SK-N-SH treated with all-trans-retinoic acid at 6 μM for 48 hours (cell line): ENCODE results near the gene PYCR2.

ENCODE experiments used
- ATAC-seq: fragments of 200-7000 bp; cut with Tn5 transposase; 3 replicates; pipeline ENCODE4 v1.9.1; 2020; ENCODE audit warnings: mild to moderate bottlenecking, moderate library complexity
- ARNTL ChIP-seq: fragments of 450-650 bp; formaldehyde crosslinking; IDR thresholded peaks from 2 replicates; pipeline ENCODE4 v1.5.0; 2020; ENCODE audit warnings: low read depth, mild to moderate bottlenecking, moderate library complexity, borderline replicate concordance
- BACH2 ChIP-seq: fragments of 250-450 bp; sonication (Bioruptor Pico); IDR thresholded peaks from 2 replicates; pipeline ENCODE4 v1.9.0; 2021; ENCODE audit warnings: mild to moderate bottlenecking, borderline replicate concordance
- CREB5 ChIP-seq: fragments of 250-450 bp; sonication (Bioruptor Pico); IDR thresholded peaks from 2 replicates; pipeline ENCODE4 v1.5.1; 2020; ENCODE audit warnings: low read depth, mild to moderate bottlenecking, moderate library complexity
- CSDC2 ChIP-seq: fragments of 250-450 bp; sonication (Bioruptor Pico); IDR thresholded peaks from 2 replicates; pipeline ENCODE4 v1.5.0; 2020; ENCODE audit warnings: mild to moderate bottlenecking, moderate library complexity
- ESRRG ChIP-seq: fragments of 250-450 bp; sonication (Bioruptor Pico); IDR thresholded peaks from 2 replicates; pipeline ENCODE4 v1.6.1; 2021; ENCODE audit warnings: mild to moderate bottlenecking
- GLIS3 ChIP-seq: fragments of 250-450 bp; sonication (Bioruptor Pico); IDR thresholded peaks from 2 replicates; pipeline ENCODE4 v1.5.0; 2020; ENCODE audit warnings: mild to moderate bottlenecking, moderate library complexity
- ISL1 ChIP-seq: fragments of 250-450 bp; sonication (Bioruptor Pico); IDR thresholded peaks from 2 replicates; pipeline ENCODE4 v2.1.2; 2022; ENCODE audit warnings: mild to moderate bottlenecking, moderate library complexity
- OSR1 ChIP-seq: fragments of 250-450 bp; sonication (Bioruptor Pico); IDR thresholded peaks from 2 replicates; pipeline ENCODE4 v1.8.0; 2022; ENCODE audit warnings: moderate library complexity, mild to moderate bottlenecking, inconsistent platforms
- PATZ1 ChIP-seq: fragments of 250-450 bp; sonication (Bioruptor Pico); IDR thresholded peaks from 2 replicates; pipeline ENCODE4 v1.8.0; 2020; ENCODE audit warnings: mild to moderate bottlenecking, moderate library complexity, borderline replicate concordance
- RARB ChIP-seq: fragments of 250-450 bp; sonication (Bioruptor Pico); IDR thresholded peaks from 2 replicates; pipeline ENCODE4 v1.8.0; 2021; ENCODE audit warnings: mild to moderate bottlenecking, moderate library complexity
- SNAI2 ChIP-seq: fragments of 250-450 bp; sonication (Bioruptor Pico); IDR thresholded peaks from 2 replicates; pipeline ENCODE4 v1.5.0; 2020; ENCODE audit warnings: mild to moderate bottlenecking, moderate library complexity
- TCF4 ChIP-seq: fragments of 250-450 bp; sonication (Bioruptor Pico); IDR thresholded peaks from 2 replicates; pipeline ENCODE4 v1.8.0; 2021; ENCODE audit warnings: mild to moderate bottlenecking, moderate library complexity, borderline replicate concordance
- TOX ChIP-seq: fragments of 250-450 bp; sonication (Bioruptor Pico); IDR thresholded peaks from 2 replicates; pipeline ENCODE4 v1.8.0; 2021; ENCODE audit warnings: mild to moderate bottlenecking, moderate library complexity, borderline replicate concordance
- TSHZ2 ChIP-seq: fragments of 250-450 bp; sonication (Bioruptor Pico); IDR thresholded peaks from 2 replicates; pipeline ENCODE4 v1.5.0; 2020; ENCODE audit warnings: mild to moderate bottlenecking, moderate library complexity
- ZC3H10 ChIP-seq: fragments of 250-450 bp; sonication (Bioruptor Pico); IDR thresholded peaks from 2 replicates; pipeline ENCODE4 v1.5.1; 2021; ENCODE audit warnings: mild to moderate bottlenecking, moderate library complexity
- ZNF565 ChIP-seq: fragments of 450-650 bp; formaldehyde crosslinking; conservative IDR thresholded peaks from 2 replicates; pipeline ENCODE4 v1.5.0; 2020; ENCODE audit warnings: low read depth, mild to moderate bottlenecking, moderate library complexity
- ZNF70 ChIP-seq: fragments of 450-650 bp; formaldehyde crosslinking; IDR thresholded peaks from 2 replicates; pipeline ENCODE4 v1.5.0; 2020; ENCODE audit warnings: mild to moderate bottlenecking, moderate library complexity
- ZNF8 ChIP-seq: fragments of 450-650 bp; formaldehyde crosslinking; IDR thresholded peaks from 2 replicates; pipeline ENCODE4 v1.5.0; 2020; ENCODE audit warnings: mild to moderate bottlenecking, moderate library complexity

The PYCR2 gene

GRCh38 chr1:225917536-225917935, 6.5 kb downstream of the PYCR2 start:
- no peak for ATAC-seq
- TF ChIP-seq CREB5 (CRISPR knock-in tag) (no peak), PATZ1 (no peak), BACH2 (no peak), TCF4 (CRISPR knock-in tag) (no peak), GLIS3 (no peak), ZC3H10 (CRISPR knock-in tag) (no peak), ZNF70 (no peak), TOX (no peak), OSR1 (CRISPR knock-in tag) (no peak), ZNF565 (CRISPR knock-in tag) (no peak)

GRCh38 chr1:225917101-225917500, 6.9 kb downstream of the PYCR2 start:
- no peak for ATAC-seq
- TF ChIP-seq ZNF8 (CRISPR knock-in tag), result no peak
- TF ChIP-seq ZC3H10 (CRISPR knock-in tag), result no peak
- no peak for TF ChIP-seq CSDC2 (CRISPR knock-in tag)
- no peak for TF ChIP-seq SNAI2 (CRISPR knock-in tag)
- no peak for TF ChIP-seq CREB5 (CRISPR knock-in tag)

GRCh38 chr1:225915538-225915991, 8.5 kb downstream of the PYCR2 start:
- TF ChIP-seq TCF4 (CRISPR knock-in tag) (peak; percentile 57; the same call in 1 of the 2 replicates), SNAI2 (CRISPR knock-in tag) (no peak)
- peak; percentile 77 for ATAC-seq

GRCh38 chr1:225914947-225915346, 9.1 kb downstream of the PYCR2 start:
- no peak for ATAC-seq
- TF ChIP-seq TSHZ2 (no peak), GLIS3 (no peak), OSR1 (CRISPR knock-in tag) (no peak)

- no peak for ATAC-seq
- TF ChIP-seq ARNTL (CRISPR knock-in tag) (no peak), BACH2 (no peak), TSHZ2 (no peak), ISL1 (CRISPR knock-in tag) (no peak), ZNF70 (no peak), PATZ1 (no peak), OSR1 (CRISPR knock-in tag) (no peak), TCF4 (CRISPR knock-in tag) (no peak), RARB (no peak), CREB5 (CRISPR knock-in tag) (no peak), ESRRG (CRISPR knock-in tag) (no peak), ZC3H10 (CRISPR knock-in tag) (no peak)
Observed at GRCh38 chr1:225914391-225914790, 9.7 kb downstream of the PYCR2 start.
